OCI-LY3 (cell line): Measurements from ENCODE around the gene WDR31.

Source experiments
- H2AFZ ChIP-seq: fragments of 200-600, 300-600 bp; shearing (Covaris generic); 2 replicates; pipeline ENCODE4 v1.6.0; 2014; ENCODE audit warnings: antibody characterized with exemption, low read depth, low read length
- H3K27ac ChIP-seq: fragments of 200-600, 300-600 bp; sonication (generic); 2 replicates; pipeline ENCODE4 v1.5.1; 2014; ENCODE audit warnings: mild to moderate bottlenecking, low read length, moderate library complexity, mixed read lengths
- H3K27me3 ChIP-seq: fragments of 200-600, 300-600 bp; sonication (generic); 2 replicates; pipeline ENCODE4 v1.6.1; 2014; ENCODE audit warnings: low read depth, low read length, mixed read lengths
- H3K36me3 ChIP-seq: fragments of 200-600, 300-600 bp; sonication (generic); replicated peaks from 2 replicates; pipeline ENCODE3; 2014; ENCODE audit warnings: low read depth, low read length, mixed read lengths
- H3K4me1 ChIP-seq: fragments of 300-600, 200-600 bp; sonication (generic); 2 replicates; pipeline ENCODE4 v1.6.1; 2014; ENCODE audit warnings: low read length, mixed read lengths
- H3K4me2 ChIP-seq: fragments of 200-600, 300-600 bp; sonication (generic); 2 replicates; pipeline ENCODE4 v1.6.1; 2014; ENCODE audit warnings: low read length, mixed read lengths
- H3K4me3 ChIP-seq: fragments of 300-600, 200-600 bp; sonication (generic); 2 replicates; pipeline ENCODE4 v1.5.1; 2014; ENCODE audit warnings: antibody characterized with exemption, mild to moderate bottlenecking, low read length, moderate library complexity
- H3K79me2 ChIP-seq: fragments of 300-600, 200-600 bp; shearing (Covaris generic); 2 replicates; pipeline ENCODE4 v1.6.1; 2014; ENCODE audit warnings: mild to moderate bottlenecking, low read length, mixed read lengths
- H3K9ac ChIP-seq: fragments of 300-600, 200-600 bp; shearing (Covaris generic); 2 replicates; pipeline ENCODE4 v1.6.0; 2014; ENCODE audit warnings: mild to moderate bottlenecking, low read length, moderate library complexity
- H3K9me3 ChIP-seq: fragments of 200-600, 300-600 bp; shearing (Covaris generic); 2 replicates; pipeline ENCODE4 v1.6.1; 2014; ENCODE audit warnings: low read length, mixed read lengths; ENCODE audit not compliant: insufficient read depth
- H4K20me1 ChIP-seq: fragments of 200-600, 300-600 bp; sonication (generic); 2 replicates; pipeline ENCODE4 v1.6.1; 2016; ENCODE audit warnings: low read length, mixed read lengths; ENCODE audit not compliant: insufficient read depth
- EZH2phosphoT487 ChIP-seq: fragments of 200-600 bp; shearing (Covaris generic); IDR thresholded peaks from 2 replicates; pipeline ENCODE4 v1.6.1; 2018; ENCODE audit warnings: antibody characterized with exemption, mixed run types, low read depth
- TF ChIP-seq, protein P1 (sequence below): fragments of 200-600, 300-600 bp; sonication (generic); IDR thresholded peaks from 2 replicates; pipeline ENCODE4 v1.5.1; 2014; ENCODE audit warnings: antibody characterized with exemption, low read length, low read depth

The WDR31 gene

GRCh38 chr9:113356686-113357292 lies 16.7 kb upstream of the WDR31 start:
- no peak for TF ChIP-seq EZH2phosphoT487
- TF ChIP-seq, protein P1, sequence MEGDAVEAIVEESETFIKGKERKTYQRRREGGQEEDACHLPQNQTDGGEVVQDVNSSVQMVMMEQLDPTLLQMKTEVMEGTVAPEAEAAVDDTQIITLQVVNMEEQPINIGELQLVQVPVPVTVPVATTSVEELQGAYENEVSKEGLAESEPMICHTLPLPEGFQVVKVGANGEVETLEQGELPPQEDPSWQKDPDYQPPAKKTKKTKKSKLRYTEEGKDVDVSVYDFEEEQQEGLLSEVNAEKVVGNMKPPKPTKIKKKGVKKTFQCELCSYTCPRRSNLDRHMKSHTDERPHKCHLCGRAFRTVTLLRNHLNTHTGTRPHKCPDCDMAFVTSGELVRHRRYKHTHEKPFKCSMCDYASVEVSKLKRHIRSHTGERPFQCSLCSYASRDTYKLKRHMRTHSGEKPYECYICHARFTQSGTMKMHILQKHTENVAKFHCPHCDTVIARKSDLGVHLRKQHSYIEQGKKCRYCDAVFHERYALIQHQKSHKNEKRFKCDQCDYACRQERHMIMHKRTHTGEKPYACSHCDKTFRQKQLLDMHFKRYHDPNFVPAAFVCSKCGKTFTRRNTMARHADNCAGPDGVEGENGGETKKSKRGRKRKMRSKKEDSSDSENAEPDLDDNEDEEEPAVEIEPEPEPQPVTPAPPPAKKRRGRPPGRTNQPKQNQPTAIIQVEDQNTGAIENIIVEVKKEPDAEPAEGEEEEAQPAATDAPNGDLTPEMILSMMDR = no peak
- no peak overlapping the region for H3K27ac ChIP-seq

GRCh38 chr9:113355040-113355596 lies 15.0 kb upstream of the WDR31 start:
- H3K4me2 ChIP-seq = no peak overlapping the region
- H3K27ac ChIP-seq = no peak overlapping the region
- TF ChIP-seq, protein P1 = peak; percentile 45
- no peak for TF ChIP-seq EZH2phosphoT487
- H3K4me3 ChIP-seq = no peak overlapping the region
- no peak overlapping the region for H3K9ac ChIP-seq
- no peaks in the 10 kb centered on the region for H4K20me1 ChIP-seq
- H3K4me1 ChIP-seq = peaks cover 26% of the 10 kb centered on the region
- H3K36me3 ChIP-seq = no peaks in the 10 kb centered on the region
- H3K9me3 ChIP-seq = no peaks in the 10 kb centered on the region
- H3K79me2 ChIP-seq = no peaks in the 10 kb centered on the region
- no peak overlapping the region for H2AFZ ChIP-seq
- H3K27me3 ChIP-seq = no peaks in the 10 kb centered on the region

More at GRCh38 chr9:113356686-113357292, 16.7 kb upstream of the WDR31 start:
- no peaks in the 10 kb centered on the region for H3K79me2 ChIP-seq
- no peak overlapping the region for H2AFZ ChIP-seq
- no peaks in the 10 kb centered on the region for H3K27me3 ChIP-seq
- no peaks in the 10 kb centered on the region for H4K20me1 ChIP-seq
- no peaks in the 10 kb centered on the region for H3K9me3 ChIP-seq
- H3K36me3 ChIP-seq = no peaks in the 10 kb centered on the region
- H3K9ac ChIP-seq = no peak overlapping the region
- H3K4me2 ChIP-seq = no peak overlapping the region
- H3K4me1 ChIP-seq = peaks cover 11% of the 10 kb centered on the region
- no peak overlapping the region for H3K4me3 ChIP-seq

GRCh38 chr9:113352411-113352810 lies 12.3 kb upstream of the WDR31 start:
- Histone ChIP-seq H4K20me1 (no peaks in the 10 kb centered on the region), H2AFZ (no peak overlapping the region), H3K9ac (no peak overlapping the region), H3K27ac (peak overlapping the region; percentile 90; the same call in 1 of the 2 replicates), H3K27me3 (no peaks in the 10 kb centered on the region), H3K4me1 (peaks cover 30% of the 10 kb centered on the region), H3K79me2 (no peaks in the 10 kb centered on the region), H3K4me3 (no peak overlapping the region), H3K4me2 (peak overlapping the region; percentile 26; the same call in 1 of the 2 replicates), H3K9me3 (no peaks in the 10 kb centered on the region), H3K36me3 (no peaks in the 10 kb centered on the region)
- TF ChIP-seq, protein P1 = no peak
- no peak for TF ChIP-seq EZH2phosphoT487

DNA sequence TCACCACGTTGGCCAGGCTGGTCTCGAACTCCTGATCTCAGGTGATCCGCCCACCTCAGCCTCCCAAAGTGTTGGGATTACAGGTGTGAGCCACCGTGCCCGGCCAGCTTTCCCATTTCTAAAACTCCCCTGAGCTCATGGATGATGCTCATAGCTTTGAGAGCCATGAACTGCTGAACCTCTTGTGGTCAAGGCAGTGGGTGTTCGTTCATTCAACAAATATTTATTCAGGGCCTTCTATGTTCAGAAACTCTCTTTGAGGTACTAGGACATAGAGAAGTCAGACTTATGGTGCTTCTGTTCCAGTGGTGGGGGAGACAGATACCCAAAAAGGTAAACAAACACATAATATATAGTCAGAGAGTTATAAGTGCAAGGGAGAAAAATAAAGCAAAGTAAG lies 11.9 kb upstream of the WDR31 start:
- Histone ChIP-seq H3K36me3 (no peaks in the 10 kb centered on the region), H3K79me2 (no peaks in the 10 kb centered on the region), H3K9me3 (no peaks in the 10 kb centered on the region), H4K20me1 (no peaks in the 10 kb centered on the region), H2AFZ (no peak overlapping the region), H3K27me3 (no peaks in the 10 kb centered on the region), H3K4me1 (peaks cover 30% of the 10 kb centered on the region), H3K27ac (peak overlapping the region; percentile 90; the same call in 1 of the 2 replicates), H3K9ac (no peak overlapping the region), H3K4me2 (peak overlapping the region; percentile 26), H3K4me3 (no peak overlapping the region)
- TF ChIP-seq, protein P1 = no peak
- TF ChIP-seq EZH2phosphoT487 = no peak
